ENCODE results near the gene ELL2. TPM values are rescaled to one million over a fixed set of nuclear protein-coding genes. Genes with fewer than 3 reads are reported as not detected.

Gene ELL2
- total RNA-seq = 100 to 1,000 TPM in 2 of 7 donors, 10 to 100 TPM in 5; 42.3 to 109 (median 83.0) TPM
- 10 to 100 TPM in 1 of 3 donors, 1 to 10 TPM in 2; 4.3 to 11.1 (median 7.0) TPM for polyA plus RNA-seq
- long read RNA-seq, donor 1, full-length matches to known transcripts = 4 of 17 reads
- long read RNA-seq, donor 1, partial matches to known transcripts = 13 of 17 reads
- long read RNA-seq, donor 1, other reads (novel, unspliced or antisense) = 0 of 17 reads
- long read RNA-seq, donor 2, full-length matches to known transcripts = 4 of 11 reads
- long read RNA-seq, donor 2, partial matches to known transcripts = 7 of 11 reads
- long read RNA-seq, donor 2, other reads (novel, unspliced or antisense) = 0 of 11 reads

DNA sequence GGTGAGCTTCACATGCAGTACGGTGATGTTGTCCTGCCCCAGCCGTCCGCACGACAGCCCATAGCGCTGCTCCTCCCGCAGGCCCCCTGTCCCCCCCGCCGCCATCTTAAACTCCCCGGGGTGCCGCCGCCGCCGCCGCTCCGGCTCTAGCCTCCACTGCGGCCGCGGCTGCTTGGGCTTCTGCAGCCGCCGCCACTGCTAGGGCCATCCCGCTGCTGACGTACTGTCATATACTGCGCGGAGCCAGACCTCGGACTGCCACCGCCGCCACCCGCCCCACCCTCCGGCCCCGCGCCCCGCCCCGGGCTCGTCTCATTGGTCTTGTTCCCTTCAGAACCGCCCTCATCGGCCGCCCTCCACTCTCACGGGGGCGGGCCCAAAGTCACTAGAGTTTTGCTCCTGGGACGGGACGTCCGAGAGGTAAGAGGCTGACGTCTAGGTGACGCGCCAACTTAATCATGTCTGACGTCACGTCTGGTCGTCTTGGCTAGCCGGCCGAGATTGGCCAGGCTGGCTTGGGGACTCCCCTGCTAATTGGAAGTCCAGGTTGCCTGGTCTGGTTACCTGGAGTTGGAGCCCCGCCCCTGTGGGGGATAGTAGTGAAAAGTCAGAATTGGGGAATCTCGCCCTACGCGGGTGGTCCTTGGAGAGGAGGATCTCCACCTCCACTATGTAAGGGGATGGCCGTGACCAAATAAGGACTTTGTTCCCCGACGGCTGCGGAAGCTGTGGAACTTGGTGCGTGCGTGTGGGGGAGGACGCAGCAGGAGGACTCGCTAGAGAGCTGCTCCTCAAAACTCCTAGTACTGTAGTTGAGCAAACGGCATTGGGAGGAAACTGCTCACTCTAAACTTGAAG is at the start of gene ELL2:
Gene ELL2 (minus strand): TSS at position 235 of the 858 bp plus-strand sequence. CDS start 130 bp downstream, at position 105.
- H3K36me3 ChIP-seq = no peaks in the 10 kb centered on the region
- H3K9me3 ChIP-seq = no peaks in the 10 kb centered on the region
- H3K4me1 ChIP-seq = peaks cover 8 to 48% (median 35%) of the 10 kb centered on the region in 6 donors
- H3K27ac ChIP-seq = peak within 1 kb of the TSS; percentile 97 to 100 (median 99)
- peak within 1 kb of the TSS; percentile 60 to 85 (median 66) for H3K4me3 ChIP-seq
- DNase-seq = peak; percentile 99
- intact Hi-C loops (cut with DNase I; ENCODE audit: low total_unique reads) = loop anchor here (10.0 kb wide), 1 partner anchor 373 kb away; no protein-coding TSS in a partner anchor
- no peaks in the 10 kb centered on the region for H3K27me3 ChIP-seq (replicated peaks in 1 of 7)
- peak; percentile 94 to 96 (median 94) for TF ChIP-seq POLR2AphosphoS5 (IDR thresholded peaks at IDR 0.05)
- peak; percentile 49 to 95 (median 69) for TF ChIP-seq POLR2A (IDR thresholded peaks at IDR 0.05)
- no peak for TF ChIP-seq CTCF (IDR thresholded peaks at IDR 0.05 in 8 of 11, conservative IDR thresholded peaks at IDR 0.05 in 3 of 11)
- WGBS, 5 donors = 0 to 1% (median 1%) methylated on average over 43 to 63 of the region's 63 CpGs

DNA sequence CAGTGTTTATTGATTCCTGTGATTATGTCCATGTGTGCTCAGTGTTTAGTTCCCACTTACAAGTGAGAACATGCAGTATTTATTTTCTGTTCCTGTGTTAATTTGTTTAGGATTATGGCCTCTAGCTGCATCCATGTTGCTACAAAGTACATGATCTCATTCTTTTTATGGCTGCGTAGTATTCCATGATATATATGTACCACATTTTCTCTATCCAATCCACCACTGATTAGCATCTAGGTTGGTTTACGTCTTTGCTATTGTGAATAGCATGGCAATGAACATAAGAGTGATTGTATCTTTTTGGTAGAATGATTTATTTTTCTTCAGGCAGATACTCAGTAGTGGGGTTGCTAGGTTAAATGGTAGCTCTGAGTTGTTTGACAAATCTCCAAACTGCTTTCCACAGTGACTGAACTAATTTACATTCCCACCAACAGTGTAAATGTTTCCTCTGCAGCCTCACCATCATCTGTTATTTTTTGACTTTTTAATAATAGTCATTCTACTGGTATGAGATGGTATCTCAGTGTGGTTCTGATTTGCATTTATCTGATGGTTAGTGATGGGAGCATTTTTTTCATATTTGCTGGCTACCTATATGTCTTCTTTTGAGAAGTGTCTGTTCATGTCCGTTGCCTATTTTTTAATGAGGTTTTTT is 47.5 kb upstream of the ELL2 start:
- no peak for DNase-seq
- intact Hi-C loops (cut with DNase I; ENCODE audit: low total_unique reads) = no loop called here

DNA sequence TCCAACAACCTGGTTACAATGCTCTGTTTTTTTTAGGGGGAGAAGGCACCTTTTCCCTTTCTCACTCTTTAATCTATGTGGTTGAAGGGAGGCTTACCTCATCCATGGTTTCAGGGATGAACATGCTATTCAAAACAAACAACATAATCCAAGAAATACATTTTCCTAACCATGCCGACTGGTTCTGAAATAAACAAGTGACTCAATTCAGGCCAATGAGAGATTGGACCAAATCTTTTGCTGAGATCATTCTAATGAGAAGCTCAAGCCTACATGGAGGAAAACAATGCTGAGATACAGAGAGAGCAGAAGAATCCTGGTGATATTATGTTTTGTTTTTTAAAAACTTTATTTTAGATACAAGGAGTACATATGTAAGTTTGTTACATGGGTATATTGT is 46.8 kb upstream of the ELL2 start:
- intact Hi-C loops (cut with DNase I; ENCODE audit: low total_unique reads) = no loop called here
- TF ChIP-seq POLR2AphosphoS5 (IDR thresholded peaks at IDR 0.05) (no peak), POLR2A (IDR thresholded peaks at IDR 0.05) (no peak), CTCF (IDR thresholded peaks at IDR 0.05 in 8 of 11, conservative IDR thresholded peaks at IDR 0.05 in 3 of 11) (no peak)
- Histone ChIP-seq H3K4me1 (no peaks in the 10 kb centered on the region), H3K36me3 (no peaks in the 10 kb centered on the region), H3K4me3 (no peak overlapping the region), H3K27me3 (replicated peaks in 1 of 7) (no peaks in the 10 kb centered on the region), H3K27ac (no peak overlapping the region), H3K9me3 (peaks cover 0 to 5% (median 0%) of the 10 kb centered on the region in 8 donors)
- no peak for DNase-seq
- WGBS, 5 donors = 97 to 100% (median 98%) methylated on average over 1 of the region's 1 CpG

More for the DNA sequence above, 47.5 kb upstream of the ELL2 start:
- no peaks in the 10 kb centered on the region for H3K27me3 ChIP-seq (replicated peaks in 1 of 7)
- H3K9me3 ChIP-seq = peaks cover 0 to 6% (median 0%) of the 10 kb centered on the region in 8 donors
- no peak overlapping the region for H3K4me3 ChIP-seq
- TF ChIP-seq CTCF (IDR thresholded peaks at IDR 0.05 in 8 of 11, conservative IDR thresholded peaks at IDR 0.05 in 3 of 11) = no peak
- TF ChIP-seq POLR2AphosphoS5 (IDR thresholded peaks at IDR 0.05) = no peak
- TF ChIP-seq POLR2A (IDR thresholded peaks at IDR 0.05) = no peak
- H3K4me1 ChIP-seq = no peaks in the 10 kb centered on the region
- 87 to 96% (median 91%) methylated on average over 3 of the region's 3 CpGs for WGBS, 5 donors
- no peaks in the 10 kb centered on the region for H3K36me3 ChIP-seq
- no peak overlapping the region for H3K27ac ChIP-seq
